Fibroblast of pulmonary artery (primary cell): ENCODE measurements around the gene ZDHHC14.

Source experiments
- DNase-seq: peaks from one replicate; pipeline ENCODE4 v3.0.0-alpha.2; 2010; ENCODE audit warnings: low read depth
- H3K4me3 ChIP-seq: replicated peaks from 2 replicates; pipeline ENCODE4 v1.5.1; 2011; ENCODE audit warnings: low read depth, mild to moderate bottlenecking, control low read depth, low read length, moderate library complexity
- TF ChIP-seq, protein P1 (sequence below): IDR thresholded peaks from 2 replicates; pipeline ENCODE4 v1.5.1; 2011; ENCODE audit warnings: mild to moderate bottlenecking, control low read depth, low read length, inconsistent platforms; ENCODE audit errors: missing control alignments

Gene ZDHHC14

DNA sequence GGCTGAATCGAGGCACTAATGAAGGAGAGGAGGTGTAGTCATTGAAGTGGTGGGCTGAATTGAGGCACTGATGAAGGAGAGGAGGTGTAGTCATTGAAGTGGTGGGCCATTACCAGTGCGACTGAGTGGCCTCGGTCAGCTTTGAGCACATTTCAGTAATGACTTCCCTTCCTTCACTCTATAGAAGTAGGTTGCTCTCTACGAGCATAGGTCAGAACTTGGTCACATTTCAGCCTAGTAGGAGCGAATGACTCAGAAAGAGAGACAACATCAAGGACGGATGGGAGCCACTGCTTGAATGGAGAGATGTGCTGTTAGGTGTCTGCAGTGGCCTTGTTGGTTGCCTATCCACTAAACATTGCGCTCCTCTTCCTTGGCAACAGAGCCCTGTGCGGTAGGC lies 39.5 kb downstream of the ZDHHC14 start:
- no peak overlapping the region for H3K4me3 ChIP-seq
- TF ChIP-seq, protein P1, sequence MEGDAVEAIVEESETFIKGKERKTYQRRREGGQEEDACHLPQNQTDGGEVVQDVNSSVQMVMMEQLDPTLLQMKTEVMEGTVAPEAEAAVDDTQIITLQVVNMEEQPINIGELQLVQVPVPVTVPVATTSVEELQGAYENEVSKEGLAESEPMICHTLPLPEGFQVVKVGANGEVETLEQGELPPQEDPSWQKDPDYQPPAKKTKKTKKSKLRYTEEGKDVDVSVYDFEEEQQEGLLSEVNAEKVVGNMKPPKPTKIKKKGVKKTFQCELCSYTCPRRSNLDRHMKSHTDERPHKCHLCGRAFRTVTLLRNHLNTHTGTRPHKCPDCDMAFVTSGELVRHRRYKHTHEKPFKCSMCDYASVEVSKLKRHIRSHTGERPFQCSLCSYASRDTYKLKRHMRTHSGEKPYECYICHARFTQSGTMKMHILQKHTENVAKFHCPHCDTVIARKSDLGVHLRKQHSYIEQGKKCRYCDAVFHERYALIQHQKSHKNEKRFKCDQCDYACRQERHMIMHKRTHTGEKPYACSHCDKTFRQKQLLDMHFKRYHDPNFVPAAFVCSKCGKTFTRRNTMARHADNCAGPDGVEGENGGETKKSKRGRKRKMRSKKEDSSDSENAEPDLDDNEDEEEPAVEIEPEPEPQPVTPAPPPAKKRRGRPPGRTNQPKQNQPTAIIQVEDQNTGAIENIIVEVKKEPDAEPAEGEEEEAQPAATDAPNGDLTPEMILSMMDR = no peak
- no peak for DNase-seq

DNA sequence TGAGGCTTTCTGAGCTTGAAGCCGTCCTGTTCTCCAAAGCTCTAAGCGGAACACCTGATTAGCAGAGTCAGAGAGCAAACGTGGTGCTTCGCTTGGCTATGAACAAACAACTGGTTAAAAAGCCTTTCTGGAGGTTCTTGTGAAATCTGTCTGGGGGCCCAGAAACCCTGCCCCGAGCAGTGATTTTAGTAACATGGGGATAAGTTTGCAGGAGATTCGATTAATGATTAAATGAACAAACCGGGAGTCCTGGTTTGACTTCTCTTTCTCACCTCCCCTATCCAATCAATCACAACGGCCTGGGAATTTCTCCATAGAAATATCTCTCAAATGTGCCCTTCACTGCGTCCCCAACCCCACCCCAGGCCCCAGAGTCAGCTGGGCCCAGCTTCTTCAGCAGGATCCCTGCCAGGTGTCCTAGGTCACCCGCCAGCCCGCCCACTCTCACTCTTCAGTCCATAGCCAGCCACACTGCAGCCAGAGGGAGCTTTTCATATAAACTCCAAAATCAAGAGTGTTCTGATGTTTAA lies 43.6 kb downstream of the ZDHHC14 start:
- H3K4me3 ChIP-seq = no peak overlapping the region
- no peak for DNase-seq
- TF ChIP-seq, protein P1 = no peak

DNA sequence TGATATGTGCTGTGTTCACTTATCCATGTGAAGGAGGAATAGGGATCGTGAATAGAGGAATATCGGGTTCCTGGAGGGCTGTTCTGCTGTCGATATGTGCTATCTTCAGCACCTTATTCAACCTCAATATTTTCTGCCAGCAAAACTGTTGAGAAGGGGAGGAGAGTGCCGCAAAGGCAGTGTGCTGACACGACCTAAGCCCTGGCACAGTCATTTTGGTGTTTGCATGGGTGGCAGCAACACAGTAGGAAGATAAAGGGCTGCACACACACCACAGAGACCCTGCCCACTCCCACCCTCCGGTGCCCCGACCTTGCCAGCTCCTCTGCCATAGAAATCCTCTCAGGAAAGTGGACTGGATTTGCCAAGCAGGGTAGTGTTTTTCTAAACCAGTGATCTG lies 47.0 kb downstream of the ZDHHC14 start:
- TF ChIP-seq, protein P1 = no peak

DNA sequence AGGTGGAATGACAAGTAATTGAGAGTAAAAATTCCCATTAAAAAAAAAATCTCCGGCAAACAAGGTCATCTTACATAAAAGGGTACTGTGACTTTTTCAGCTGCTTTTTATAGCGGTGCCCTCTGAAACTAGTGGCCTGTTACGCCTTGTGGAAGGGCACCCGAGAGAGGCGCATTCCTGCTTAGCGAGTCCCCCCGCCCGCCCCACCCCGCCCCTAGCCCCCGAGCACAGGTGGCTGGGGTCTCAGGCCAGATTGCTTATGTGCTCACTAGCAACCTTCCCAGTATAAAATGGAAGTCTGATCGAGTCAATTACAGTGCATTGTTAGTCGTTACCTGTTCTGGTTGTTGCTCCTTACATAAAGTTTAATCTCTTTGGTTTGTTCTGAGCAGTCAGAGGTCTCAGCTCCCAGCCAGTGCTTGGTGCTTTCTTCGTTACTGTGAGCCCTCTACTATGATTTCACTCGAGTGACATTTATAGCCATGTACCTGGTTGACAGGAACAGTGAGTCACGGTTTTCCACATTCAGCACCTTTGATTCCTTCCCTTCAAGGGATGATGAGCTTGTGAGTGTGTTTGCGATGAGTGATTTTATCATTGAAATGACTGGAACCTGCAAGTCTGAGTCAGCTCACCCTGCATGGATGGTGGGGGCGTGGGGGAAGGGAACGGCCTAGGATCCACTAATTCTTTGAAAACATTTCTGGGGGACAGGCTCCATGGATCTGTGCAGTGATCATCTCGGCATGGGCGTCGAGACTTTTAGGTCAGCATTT lies 47.6 kb downstream of the ZDHHC14 start:
- DNase-seq = no peak
- no peak overlapping the region for H3K4me3 ChIP-seq
- TF ChIP-seq, protein P1 = no peak

More for the DNA sequence above, 47.0 kb downstream of the ZDHHC14 start:
- H3K4me3 ChIP-seq = no peak overlapping the region
- no peak for DNase-seq

DNA sequence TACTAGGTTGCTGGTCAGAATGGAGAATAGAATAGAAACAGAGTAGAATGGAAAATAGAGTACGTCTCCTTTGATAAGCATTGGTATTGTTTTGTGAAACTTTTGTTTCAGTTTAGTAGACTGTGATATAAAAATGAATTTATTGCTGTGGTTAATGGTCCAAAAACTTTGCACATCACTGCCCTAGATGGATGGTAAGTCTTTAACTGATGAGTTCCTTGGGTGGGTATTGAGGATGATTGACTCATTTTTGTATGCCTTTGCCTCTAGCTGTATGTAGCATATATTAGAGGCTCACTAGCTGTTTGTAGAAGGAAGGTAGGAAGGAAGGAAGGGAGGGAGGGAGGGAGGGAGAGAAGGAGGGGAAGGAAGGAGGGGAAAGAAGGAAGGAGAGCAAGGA lies 48.3 kb downstream of the ZDHHC14 start:
- DNase-seq = no peak
- TF ChIP-seq, protein P1 = no peak
- H3K4me3 ChIP-seq = no peak overlapping the region

DNA sequence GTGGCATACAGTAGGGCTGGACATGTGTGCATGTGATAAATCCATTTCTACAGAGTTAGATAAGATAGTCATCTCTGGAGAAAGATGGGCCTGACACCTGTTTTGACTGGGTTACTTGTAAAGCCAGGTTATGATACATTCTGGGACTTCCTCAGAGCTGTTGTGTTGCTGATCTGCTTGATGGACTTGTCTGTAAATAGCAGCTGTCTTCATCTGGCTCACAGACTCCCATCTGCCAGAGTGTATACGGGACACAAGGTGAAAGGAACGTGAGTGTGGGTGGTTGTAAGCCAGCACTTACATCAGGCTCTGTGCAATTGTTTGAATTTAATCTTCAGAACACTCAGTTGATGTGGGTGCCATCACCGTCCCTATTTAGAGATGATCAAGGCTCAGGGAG lies 49.8 kb downstream of the ZDHHC14 start:
- TF ChIP-seq, protein P1 = no peak
- DNase-seq = no peak
- H3K4me3 ChIP-seq = no peak overlapping the region
